Eye (tissue), 1 donor: ENCODE measurements around the gene AKT1.

Experiments used
- DNase-seq: peaks from one replicate; pipeline ENCODE4 v3.0.0-alpha.2; 2015

AKT1 gene

DNA sequence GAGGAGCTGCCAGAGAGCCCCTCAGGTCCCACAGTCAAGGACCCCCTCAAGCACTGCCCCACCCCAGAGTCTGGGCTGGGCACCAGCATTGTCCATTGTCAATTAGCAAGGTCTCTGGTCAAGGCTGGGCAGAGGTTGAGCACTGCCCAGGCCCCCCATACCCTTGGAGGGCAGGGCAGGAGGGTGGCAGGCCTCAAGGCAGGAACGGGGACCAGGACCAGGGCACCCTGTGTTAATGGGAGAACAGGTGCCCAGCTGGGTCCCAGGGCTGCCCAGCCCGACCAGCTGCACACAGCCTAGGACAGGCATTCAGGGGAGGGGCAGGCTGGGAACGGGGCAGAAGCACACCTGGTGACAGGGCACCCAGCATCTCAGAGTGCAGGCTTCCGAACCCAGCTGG is 24.2 kb downstream of the AKT1 start:
- no peak for DNase-seq

DNA sequence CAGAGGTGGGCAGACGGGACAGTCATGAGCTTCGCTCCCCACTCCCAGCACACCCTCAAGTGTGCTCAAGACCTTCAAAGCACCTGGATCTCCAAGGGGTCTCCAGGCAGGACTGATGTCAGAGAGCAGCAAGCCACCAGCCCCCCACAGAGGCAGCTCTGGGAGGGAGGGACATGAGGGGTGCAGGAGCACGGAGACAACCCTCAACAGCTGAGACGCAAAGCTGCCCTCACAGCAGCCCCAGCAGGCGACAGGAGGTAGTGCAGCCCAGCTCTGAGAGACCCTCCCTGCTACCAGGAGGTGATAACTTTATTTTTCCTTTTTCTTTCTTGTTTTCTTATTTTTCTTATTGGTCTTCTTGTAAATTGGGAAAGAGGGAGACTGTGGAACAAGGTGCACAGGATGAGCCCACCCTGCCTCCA is 24.7 kb downstream of the AKT1 start:
- DNase-seq, result no peak

DNA sequence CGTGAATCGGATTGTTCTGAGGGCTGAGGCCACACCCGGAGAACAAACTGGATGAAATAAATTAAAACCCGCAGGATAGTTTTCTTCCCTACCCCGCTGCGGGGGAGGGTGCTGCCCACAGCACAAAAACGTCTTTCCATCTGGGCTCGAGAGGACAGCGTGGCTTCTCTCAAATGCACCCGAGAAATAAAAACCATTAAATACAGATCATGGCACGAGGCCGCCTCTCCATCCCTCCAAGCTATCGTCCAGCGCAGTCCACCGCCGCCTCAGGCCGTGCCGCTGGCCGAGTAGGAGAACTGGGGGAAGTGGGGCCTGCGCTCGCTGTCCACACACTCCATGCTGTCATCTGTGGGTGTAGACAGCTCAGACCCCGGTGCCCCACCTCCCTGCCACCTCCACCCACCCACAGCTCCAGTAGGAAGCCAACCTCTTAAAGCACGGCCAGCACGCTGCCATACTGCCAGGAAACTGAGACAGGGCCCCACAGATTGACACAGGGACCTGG is 25.4 kb downstream of the AKT1 start:
- DNase-seq, result no peak

DNA sequence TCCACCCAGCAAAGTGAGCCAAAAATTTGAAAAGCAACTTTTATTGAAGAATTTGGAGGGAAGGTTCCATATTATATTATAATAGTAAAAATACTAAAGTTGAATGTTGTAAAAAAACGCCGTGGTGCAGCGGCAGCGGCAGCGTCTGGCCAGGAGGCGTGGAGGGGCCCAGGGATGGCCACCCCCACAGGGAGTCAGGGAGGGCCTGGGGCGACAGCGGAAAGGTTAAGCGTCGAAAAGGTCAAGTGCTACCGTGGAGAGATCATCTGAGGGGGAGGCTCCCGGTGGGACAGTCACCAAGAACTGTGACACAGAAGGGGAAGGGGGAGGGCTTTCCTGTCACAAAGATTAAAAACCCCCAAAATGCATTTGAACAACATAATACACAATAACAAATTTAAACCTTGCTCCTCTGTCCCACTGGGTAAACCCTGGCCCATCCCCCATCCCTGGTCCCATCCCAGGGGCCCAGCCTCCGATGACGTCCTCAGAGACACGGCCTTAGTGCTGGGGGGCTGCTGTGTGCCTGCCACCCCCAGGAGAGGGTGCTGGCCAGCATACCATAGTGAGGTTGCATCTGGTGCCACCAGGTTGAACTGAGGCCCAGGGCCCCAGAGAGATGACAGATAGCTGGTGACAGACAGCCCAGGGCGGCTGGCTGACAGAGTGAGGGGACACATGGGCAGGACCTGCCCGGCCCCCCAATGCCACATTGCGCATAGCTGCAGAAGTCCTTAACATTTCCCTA is 26.1 kb downstream of the AKT1 start:
- DNase-seq, result no peak

DNA sequence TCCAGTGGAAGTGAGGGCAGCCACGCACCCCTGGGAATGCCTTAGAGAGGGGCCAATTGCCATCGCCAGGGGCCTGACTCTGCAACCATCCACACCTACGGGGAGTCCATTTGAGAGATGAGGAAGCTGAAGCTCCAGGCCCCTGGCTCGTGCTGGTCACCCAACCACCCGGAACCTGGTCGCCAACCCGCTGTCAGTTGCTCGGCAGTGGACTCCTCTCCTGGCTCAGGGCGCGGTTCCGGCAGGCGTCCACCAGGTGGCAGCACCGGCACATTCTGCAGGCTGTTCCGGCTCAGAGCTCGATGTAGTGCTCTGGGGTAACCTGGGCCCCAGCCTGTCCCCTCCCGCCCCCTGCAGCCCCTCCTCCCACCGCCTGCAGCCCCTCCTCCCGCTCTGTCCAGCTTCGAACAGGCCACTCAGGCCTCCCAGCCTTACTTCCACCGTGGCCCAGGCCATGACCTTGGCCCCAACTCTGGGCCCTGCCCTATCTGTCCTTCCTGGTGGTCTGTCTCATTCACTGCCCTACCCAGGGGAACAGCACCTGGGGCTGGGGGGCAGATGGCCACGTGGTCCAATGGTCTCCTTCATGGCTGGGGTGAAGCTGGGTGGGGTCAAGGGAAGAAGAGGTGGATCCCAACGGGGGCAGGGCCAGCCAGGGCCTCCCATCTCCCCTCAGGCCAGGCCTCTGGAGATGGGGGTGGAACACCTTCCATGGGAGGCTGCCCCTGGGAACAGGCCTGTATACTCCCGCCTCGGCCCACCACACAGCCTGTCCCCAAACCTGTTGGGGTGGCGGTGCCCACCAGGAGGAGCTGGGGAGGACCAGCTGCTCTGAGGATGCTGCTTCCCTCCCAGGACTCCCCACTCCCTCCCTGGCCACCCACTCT is 26.9 kb downstream of the AKT1 start:
- DNase-seq, result peak; percentile 96

DNA sequence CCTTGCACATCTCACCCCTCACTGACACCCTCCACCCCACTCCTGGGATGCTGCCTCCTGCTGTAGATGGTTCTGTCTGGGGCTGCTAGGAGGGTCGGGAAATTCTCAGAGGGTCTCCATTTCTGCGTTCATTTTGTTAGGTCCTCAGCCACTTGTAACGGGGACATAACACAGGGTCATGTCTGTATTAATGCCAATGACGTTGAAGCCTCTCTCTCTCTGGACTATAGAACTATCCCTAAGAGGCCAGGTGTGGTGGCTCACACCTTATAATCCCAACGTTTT is 28.0 kb downstream of the AKT1 start:
- no peak for DNase-seq

DNA sequence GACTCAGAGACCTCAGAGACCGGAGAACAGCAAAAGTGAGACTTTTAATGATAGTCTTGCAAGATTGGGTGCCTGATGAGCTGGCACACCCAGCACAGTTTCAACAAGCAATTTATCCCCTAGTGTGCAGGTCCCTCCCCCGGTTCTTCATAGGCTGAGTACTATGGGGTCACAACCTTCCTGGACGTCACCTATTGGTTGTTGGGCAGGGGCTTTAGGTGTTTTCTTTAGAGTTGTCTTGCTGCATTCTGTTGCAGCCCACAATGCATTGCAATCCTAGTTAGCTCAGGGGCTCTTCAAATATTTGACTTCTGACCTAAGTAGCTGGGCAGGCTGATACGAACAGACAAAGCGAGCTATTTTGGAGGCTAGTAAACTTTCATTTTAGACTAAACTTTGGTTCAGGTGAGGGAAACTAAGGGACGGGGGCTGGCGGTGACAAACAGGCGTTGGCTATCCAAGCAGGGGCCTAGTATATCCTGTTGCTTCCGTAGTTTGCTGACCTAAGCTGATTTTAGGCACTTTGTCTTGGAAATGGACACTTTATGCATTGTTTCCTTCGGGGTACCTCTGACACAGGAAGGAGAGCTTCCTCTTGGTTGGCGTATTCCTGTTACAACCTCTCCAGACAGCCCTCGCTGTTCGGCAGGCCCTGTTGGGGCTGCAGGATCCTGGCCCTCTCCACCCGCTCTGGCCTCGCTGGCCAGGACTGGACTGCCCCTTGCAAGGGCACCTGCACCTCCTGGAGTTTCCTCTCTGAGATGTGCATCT is 28.5 kb downstream of the AKT1 start:
- no peak for DNase-seq

DNA sequence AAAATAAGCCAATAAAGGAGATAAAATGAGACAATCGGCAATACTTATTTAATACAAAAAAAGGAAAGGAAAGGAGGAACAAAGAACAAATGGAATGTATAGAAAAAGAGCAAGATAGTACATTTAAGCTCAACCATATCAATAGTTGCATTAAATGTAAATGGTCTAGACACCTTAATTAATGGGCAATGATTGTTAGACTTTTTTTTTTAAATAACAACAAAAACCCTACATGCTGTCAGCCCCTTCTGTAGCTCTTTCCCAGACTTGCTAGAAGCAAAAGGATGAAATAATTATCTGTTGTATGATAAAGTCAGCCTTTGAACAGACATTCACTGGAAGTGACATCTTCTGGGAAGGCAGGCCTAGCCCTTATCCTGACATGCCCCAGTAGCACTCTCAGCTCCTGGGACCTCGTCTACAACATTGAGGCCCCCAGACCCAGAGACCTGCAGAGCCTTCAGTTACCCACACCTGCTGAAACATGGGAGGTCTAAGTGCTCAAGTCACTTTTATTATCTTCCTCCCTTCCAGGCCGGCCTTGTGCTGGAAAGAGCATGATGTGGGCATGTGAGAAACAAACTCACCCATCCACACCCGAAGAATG is 29.2 kb downstream of the AKT1 start:
- no peak for DNase-seq

DNA sequence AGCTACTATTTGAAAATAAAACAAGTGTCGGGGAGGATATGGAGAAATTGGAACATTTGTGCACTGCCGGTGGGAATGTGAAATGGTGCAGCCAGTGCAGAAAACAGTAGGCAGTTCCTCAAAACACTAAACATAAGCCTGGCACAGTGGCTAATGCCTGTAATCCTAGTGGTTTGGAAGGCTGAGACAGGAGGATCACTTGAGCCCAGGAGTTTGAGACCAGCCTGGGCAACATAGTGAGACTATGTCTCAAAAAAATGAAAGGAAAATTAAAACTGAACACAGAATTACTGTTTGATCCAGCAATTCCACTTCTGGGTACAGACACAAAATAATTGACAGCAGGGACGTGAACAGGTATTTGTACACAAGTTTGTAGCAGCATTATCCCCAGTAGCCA is 30.0 kb downstream of the AKT1 start:
- DNase-seq, result no peak

DNA sequence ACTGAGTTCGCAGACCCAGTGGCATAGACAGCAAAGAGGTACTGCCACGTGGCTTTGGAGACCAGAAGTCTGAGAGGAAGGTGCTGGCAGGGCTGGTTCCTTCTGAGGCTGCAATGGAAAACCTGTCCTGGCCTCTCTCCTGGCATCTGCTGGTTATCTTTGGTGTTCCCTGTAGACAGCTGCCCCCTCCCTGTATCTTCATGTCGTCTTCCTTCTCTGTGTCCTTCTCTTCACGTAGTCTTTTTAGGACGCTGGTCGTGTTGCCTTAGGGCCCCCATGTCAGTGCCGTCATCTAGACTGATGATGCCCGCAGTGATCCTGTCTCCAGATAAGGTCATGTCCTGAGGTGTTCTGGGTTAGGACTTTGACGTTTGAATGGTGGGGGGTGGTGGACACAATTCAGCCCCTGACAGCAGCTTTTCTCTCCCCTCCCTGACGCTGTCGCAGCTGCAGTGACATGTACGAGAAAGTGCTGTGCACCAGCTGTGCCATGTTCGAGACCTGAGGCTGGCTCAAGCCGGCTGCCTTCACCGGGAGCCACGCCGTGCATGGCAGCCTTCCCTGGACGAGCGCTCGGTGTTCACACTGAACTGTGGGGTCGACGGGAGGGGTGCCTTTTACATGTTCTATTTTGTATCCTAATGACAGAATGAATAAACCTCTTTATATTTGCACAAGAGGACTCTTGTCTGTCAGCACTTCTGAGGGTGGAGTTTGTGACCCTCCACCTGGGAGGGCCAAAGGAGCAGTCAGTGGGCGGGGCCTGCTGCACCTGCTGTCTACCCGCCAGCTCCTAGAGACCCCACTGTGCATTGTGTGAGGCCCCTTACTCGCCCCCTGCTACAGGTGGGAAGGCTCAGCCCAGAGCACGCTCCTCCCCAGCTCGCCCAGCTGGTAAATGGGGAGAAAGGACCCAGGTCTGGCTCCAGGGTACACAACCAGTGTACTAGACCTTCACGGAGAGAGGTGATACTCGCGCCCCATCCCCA is 36.3 kb downstream of the AKT1 start:
- DNase-seq, result no peak

DNA sequence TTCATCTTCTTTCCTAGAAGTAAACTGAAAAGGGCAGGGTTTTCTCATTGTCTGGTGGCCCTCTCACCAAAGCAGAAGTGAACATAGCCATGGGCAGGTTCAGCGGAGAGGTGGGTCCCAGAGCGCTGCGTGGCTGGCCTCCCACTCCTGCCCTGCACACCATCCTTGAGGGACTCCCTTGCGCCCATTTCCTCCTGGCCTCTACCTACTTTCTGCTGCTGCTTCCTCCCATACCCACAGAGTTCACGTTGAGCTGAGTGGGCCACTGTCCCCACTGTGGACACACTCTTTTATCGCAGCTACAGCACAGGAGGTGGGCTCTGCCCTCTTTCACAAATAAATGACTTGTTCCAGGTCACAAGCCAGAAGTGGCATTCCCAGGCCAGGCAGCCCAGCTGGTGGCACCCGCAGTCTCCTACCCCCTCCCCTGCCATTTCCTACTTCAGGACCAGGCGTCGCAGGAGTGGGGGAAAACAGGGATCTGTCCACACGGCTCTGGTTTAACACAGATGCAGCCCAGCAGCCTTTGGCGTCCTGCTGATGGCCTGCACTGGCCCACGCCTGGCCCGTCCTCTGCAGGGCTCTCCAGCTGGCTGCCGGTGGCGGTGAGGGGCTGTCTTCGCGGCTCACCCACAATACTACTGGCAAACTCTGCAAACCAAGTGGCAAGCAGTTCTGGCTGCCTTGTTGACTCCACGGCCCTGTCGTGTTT is 37.7 kb downstream of the AKT1 start:
- no peak for DNase-seq

DNA sequence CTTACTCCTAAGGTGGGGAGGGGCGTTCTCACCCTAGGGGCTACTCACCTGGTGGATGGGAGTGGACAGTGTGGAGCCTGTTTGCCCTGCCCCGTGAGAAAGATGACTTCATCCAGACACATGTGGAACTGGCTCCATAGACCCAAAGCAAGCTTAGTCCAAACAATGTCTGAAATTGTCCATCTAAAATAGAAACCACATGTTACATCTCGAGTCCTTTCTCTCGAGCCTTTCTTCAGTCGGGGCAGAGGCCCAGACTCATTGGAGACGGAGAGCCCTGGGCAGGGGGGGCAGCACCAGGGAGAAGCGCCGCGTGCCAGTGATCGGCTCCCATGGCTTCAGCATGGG is 38.3 kb downstream of the AKT1 start:
- no peak for DNase-seq

DNA sequence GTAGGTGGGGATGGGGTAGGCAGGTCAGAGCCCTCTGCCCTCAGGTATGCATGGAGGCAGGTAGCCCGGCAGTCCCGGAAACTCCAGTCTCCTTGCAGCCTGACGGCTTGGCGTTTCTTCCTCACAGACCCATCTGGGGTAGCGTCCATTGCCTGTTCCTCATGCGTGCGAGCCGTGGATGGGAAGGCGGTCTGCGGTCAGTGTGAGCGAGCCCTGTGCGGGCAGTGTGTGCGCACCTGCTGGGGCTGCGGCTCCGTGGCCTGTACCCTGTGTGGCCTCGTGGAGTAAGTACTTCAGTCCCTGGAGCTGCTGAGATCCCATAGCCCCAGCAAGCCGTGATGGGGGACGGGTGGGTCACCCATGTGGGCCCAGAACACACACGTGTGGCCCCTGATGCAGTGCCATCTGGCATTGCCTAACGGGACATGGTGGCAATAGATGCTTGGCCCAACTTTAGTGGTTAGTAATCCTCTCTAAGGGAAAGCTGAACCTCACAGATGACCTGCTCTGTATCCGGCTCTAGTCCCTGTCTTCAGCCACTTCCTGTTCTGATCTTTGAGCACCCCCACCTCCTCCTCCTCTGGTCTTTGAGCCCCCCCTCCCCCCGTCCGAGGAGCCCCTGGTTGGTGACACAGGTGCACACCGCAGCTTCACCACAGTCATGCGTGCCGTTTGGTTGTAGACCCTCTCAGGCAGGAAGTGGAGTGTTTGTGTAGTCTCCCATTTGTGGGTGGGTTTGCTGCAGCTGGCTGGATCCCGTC is 38.9 kb downstream of the AKT1 start:
- DNase-seq, result no peak

DNA sequence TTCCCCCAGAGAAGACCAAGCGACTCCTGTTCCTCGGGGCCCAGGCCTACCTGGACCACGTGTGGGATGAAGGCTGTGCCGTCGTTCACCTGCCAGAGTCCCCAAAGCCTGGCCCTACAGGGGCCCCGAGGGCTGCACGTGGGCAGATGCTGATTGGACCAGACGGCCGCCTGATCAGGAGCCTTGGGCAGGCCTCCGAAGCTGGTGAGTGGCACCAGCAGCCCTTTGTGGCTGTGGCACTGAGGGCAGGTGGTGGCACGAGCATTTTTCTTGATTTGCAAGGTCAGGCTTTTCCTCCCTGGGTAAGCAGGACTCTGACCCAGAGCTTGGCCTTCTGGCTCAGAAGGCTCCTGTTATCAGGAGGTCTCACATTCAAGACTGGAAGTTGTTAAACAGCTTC is 39.9 kb downstream of the AKT1 start:
- DNase-seq, result no peak

DNA sequence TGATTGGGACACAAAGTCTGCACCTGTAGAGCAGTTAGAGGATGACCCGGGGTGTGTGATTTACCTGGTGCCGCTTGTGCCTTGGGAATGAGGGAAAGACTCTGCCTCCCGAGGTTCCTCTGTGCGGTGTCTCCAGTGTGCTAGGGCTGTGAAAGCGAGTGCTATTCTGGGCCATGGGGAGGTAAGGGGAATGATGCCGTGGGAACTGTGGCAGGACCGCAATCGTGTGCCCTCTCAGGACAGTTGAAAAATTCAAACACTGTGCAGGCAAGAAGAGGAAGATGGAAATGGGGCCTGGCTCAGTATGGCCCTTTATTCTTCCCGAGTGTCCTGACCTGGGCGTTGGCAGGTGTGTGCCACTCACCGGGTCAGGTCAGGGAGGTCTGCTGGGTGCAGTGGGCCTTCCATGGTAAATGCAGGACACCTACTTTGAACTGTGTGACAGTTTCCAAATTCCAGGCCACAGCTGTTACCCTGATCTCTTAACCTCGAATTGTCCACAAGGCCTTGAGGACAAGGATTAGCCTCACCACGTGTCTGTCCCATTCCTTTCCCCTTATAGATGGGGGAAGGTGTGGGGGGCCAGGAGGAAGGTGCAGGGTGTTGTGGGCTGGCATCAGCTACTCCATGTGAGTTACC is 41.2 kb downstream of the AKT1 start:
- DNase-seq, result no peak

DNA sequence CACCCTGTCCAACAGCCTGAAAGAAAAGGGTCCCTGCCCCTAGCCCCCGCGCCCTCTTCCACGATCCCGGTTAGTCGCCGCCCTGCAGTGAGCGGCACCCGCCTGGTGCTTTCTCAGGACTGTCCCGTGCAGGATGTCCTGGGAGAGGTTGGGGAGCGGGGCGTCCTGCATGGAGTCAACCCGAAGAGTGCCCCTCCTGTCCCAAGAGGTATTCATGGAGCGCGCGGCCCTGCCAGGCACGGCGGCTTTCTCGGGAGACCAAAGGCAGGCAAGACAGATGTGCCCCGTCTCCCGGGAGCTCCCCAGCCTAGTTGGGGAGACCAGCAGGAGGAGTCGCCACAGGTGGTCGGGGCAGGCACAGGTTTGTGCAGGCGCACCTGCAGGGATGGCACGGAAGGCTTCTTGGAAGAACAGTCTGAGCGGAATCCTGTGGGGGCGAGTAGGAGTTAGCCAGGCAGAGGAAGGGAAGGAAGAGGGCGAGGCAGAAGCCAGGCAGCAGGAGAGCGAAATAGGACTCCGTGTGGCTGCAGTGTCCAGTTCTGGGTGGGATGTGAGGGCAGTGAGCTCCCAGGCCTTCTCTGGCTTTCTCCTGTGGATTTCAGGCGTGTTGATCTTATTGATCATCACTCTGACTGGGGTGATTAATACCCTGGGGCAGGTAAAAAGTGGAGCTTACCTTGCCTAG is 41.9 kb downstream of the AKT1 start:
- DNase-seq, result no peak

DNA sequence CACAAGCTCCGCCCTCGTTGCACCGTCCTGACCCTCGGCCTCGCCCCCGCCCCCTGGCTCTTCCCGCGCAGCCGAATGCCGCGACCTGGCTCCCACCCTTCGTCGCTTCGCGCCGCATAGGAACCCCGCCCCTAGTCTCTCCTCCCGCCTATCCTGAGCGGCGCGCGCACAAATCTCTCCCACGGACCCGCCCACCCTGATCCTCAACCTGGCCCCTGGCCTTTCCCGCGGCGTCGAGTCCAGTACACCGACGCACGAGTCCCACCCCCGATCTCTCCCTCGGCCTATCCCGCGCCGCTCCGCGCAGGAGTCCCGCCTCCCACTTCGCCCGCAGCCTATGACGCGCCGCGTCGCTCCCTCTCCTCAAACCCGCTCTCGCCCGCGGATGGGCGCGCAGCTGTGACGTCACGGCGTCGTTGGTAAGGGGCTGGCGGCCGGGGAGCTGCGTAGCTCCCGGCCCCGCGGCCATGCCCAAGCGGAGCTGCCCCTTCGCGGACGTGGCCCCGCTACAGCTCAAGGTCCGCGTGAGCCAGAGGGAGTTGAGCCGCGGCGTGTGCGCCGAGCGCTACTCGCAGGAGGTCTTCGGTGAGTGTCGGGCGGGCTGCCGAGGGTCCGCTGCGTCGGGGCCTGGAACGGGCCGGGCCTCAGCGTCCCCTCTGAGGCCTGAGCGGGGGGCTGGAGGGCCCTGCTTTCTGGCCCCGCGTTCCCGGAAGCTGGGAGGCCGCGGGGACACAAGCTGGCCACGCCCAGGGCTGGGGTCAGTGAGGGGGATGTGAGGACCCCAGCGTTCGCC is 42.6 kb downstream of the AKT1 start, which contains the start of gene SIVA1:
Gene SIVA1 (plus strand): TSS at position 413 of the 793 bp plus-strand sequence. CDS start 55 bp downstream, at position 468.
- DNase-seq, result peak; percentile 100

DNA sequence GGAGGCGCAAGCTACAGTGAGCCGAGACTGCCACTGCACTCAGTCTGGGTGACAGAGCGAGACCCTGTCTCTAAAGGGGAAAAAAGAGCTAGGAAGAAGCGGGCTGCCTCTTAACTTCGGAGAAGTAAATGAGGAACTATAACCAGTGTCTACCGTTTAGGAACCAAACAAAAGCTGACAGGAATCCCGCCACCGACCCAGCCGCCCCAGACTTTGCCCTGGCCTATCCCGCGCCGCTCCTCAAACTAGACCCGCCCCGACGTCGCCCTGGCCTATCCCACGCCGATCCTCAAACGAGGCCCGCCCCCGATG is 43.2 kb downstream of the AKT1 start:
- DNase-seq, result no peak
